Measurements from ENCODE around the gene TSPEAR. TPM values are rescaled to one million over a fixed set of nuclear protein-coding genes. Genes with fewer than 3 reads are reported as not detected.

The TSPEAR gene
- total and polyA plus RNA-seq, 9 of the 15 experiments (the other 6 are each of a cell fraction or from before 2014, with no cell fraction given), result not detected

DNA sequence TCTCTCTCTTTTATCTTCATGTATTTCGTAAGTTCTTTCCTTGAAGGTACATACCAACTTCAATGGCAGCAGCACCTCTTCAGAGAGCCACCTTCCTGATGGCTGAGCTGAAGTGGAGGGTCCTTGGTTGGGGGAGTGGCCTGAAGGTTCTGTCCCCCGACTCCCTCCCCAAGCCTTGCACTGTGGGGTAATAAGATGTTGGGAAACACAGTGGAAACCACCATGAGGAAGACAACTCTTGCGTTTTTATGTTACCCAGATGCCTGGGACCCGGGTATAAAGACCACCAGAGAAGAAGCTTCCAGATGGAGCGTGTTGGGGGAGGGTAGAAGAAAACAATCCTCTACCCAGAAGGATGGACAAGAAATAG is 52.8 kb downstream of the TSPEAR start:
- DNase-seq (ENCODE audit: extremely low read depth in 1 of 4, low spot score in 3 of 4) (no peak), ATAC-seq (no peak), FAIRE-seq (no peak)
- no peaks in the 10 kb centered on the region for H3K36me3 ChIP-seq (ENCODE audit: control insufficient read depth, insufficient read depth, low read length)
- 0% methylated on average over 5 of the region's 5 CpGs for WGBS (ENCODE audit: insufficient coverage, low coverage, missing lambda C conversion rate)
- no peaks in the 10 kb centered on the region for H3K9me3 ChIP-seq (replicated peaks; ENCODE audit: control insufficient read depth, insufficient read depth, low read depth, low read length)
- POLR2A ChIA-PET, result no interaction called here
- H3K27me3 ChIP-seq (ENCODE audit: control insufficient read depth in 2 of 2, insufficient read depth in 2 of 2, low read length in 2 of 2), result peaks cover 0 to 19% of the 10 kb centered on the region in 2 experiments; a peak in 3 of 5 replicates
- in situ Hi-C loops (cut with MboI), result no loop called here
- peaks cover 0 to 8% of the 10 kb centered on the region in 2 experiments; a peak in 1 of 5 replicates for H3K4me1 ChIP-seq (replicated peaks in 1 of 2; ENCODE audit: control insufficient read depth in 2 of 2, insufficient read depth in 2 of 2, low read length in 2 of 2)
- no peaks in the 10 kb centered on the region for H3K79me2 ChIP-seq (ENCODE audit: control insufficient read depth, insufficient read depth, low read length)
- no peak overlapping the region for H3K4me3 ChIP-seq
- no peak overlapping the region for H3K4me2 ChIP-seq (ENCODE audit: insufficient read depth, low read length)
- intact Hi-C loops (cut with micrococcal nuclease), result no loop called here
- H3K9ac ChIP-seq (ENCODE audit: insufficient read depth in 1 of 2, low read depth in 2 of 2, low read length in 2 of 2), result no peak overlapping the region
- CTCF ChIA-PET (ENCODE audit: low intra/inter-chr PET ratio), result no interaction called here
- H3K27ac ChIP-seq (ENCODE audit: extremely low read depth, low read depth, low read length), result no peak overlapping the region
- no peak overlapping the region for H2AFZ ChIP-seq (ENCODE audit: low read depth, low read length)
- H3K9me1 ChIP-seq (ENCODE audit: control insufficient read depth, insufficient read depth, low read length), result no peaks in the 10 kb centered on the region
- no TSS peak for BruUV-seq (replicated peaks)
- H4K20me1 ChIP-seq (replicated peaks; ENCODE audit: control insufficient read depth, insufficient read depth, low read length), result no peaks in the 10 kb centered on the region
- TF ChIP-seq SRSF7 (optimal IDR thresholded peaks at IDR 0.05; ENCODE audit: low read depth, low read length), result no peak
- no peak for TF ChIP-seq MCM5 (IDR thresholded peaks at IDR 0.05; ENCODE audit: low read depth)
- TF ChIP-seq PREB (CRISPR knock-in tag; IDR thresholded peaks at IDR 0.05), result no peak
- no peak for TF ChIP-seq RFX5 (IDR thresholded peaks at IDR 0.05; ENCODE audit: low read depth, low read length)
- TF ChIP-seq SAFB2 (IDR thresholded peaks at IDR 0.05; ENCODE audit: borderline replicate concordance, low read depth, low read length, severe bottlenecking), result no peak
- no peak for TF ChIP-seq ZNF175 (CRISPR knock-in tag; IDR thresholded peaks at IDR 0.05; ENCODE audit: low read depth)
- TF ChIP-seq KDM5B (IDR thresholded peaks at IDR 0.05; ENCODE audit: insufficient replicate concordance, low read depth, low read length), result no peak
- no peak for TF ChIP-seq RBM17 (IDR thresholded peaks at IDR 0.05; ENCODE audit: borderline replicate concordance, low read depth, low read length)
- TF ChIP-seq, protein P1, sequence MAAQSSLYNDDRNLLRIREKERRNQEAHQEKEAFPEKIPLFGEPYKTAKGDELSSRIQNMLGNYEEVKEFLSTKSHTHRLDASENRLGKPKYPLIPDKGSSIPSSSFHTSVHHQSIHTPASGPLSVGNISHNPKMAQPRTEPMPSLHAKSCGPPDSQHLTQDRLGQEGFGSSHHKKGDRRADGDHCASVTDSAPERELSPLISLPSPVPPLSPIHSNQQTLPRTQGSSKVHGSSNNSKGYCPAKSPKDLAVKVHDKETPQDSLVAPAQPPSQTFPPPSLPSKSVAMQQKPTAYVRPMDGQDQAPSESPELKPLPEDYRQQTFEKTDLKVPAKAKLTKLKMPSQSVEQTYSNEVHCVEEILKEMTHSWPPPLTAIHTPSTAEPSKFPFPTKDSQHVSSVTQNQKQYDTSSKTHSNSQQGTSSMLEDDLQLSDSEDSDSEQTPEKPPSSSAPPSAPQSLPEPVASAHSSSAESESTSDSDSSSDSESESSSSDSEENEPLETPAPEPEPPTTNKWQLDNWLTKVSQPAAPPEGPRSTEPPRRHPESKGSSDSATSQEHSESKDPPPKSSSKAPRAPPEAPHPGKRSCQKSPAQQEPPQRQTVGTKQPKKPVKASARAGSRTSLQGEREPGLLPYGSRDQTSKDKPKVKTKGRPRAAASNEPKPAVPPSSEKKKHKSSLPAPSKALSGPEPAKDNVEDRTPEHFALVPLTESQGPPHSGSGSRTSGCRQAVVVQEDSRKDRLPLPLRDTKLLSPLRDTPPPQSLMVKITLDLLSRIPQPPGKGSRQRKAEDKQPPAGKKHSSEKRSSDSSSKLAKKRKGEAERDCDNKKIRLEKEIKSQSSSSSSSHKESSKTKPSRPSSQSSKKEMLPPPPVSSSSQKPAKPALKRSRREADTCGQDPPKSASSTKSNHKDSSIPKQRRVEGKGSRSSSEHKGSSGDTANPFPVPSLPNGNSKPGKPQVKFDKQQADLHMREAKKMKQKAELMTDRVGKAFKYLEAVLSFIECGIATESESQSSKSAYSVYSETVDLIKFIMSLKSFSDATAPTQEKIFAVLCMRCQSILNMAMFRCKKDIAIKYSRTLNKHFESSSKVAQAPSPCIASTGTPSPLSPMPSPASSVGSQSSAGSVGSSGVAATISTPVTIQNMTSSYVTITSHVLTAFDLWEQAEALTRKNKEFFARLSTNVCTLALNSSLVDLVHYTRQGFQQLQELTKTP (IDR thresholded peaks at IDR 0.05; ENCODE audit: low read depth in 1 of 2, partially characterized antibody in 2 of 2), result no peak
- TF ChIP-seq, protein P2, sequence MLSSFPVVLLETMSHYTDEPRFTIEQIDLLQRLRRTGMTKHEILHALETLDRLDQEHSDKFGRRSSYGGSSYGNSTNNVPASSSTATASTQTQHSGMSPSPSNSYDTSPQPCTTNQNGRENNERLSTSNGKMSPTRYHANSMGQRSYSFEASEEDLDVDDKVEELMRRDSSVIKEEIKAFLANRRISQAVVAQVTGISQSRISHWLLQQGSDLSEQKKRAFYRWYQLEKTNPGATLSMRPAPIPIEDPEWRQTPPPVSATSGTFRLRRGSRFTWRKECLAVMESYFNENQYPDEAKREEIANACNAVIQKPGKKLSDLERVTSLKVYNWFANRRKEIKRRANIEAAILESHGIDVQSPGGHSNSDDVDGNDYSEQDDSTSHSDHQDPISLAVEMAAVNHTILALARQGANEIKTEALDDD (IDR thresholded peaks at IDR 0.05), result no peak
- TF ChIP-seq, protein P3, sequence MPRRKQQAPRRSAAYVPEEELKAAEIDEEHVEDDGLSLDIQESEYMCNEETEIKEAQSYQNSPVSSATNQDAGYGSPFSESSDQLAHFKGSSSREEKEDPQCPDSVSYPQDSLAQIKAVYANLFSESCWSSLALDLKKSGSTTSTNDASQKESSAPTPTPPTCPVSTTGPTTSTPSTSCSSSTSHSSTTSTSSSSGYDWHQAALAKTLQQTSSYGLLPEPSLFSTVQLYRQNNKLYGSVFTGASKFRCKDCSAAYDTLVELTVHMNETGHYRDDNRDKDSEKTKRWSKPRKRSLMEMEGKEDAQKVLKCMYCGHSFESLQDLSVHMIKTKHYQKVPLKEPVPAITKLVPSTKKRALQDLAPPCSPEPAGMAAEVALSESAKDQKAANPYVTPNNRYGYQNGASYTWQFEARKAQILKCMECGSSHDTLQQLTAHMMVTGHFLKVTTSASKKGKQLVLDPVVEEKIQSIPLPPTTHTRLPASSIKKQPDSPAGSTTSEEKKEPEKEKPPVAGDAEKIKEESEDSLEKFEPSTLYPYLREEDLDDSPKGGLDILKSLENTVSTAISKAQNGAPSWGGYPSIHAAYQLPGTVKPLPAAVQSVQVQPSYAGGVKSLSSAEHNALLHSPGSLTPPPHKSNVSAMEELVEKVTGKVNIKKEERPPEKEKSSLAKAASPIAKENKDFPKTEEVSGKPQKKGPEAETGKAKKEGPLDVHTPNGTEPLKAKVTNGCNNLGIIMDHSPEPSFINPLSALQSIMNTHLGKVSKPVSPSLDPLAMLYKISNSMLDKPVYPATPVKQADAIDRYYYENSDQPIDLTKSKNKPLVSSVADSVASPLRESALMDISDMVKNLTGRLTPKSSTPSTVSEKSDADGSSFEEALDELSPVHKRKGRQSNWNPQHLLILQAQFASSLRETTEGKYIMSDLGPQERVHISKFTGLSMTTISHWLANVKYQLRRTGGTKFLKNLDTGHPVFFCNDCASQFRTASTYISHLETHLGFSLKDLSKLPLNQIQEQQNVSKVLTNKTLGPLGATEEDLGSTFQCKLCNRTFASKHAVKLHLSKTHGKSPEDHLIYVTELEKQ (CRISPR knock-in tag; IDR thresholded peaks at IDR 0.05), result no peak
- no peak for TF ChIP-seq CREBBP (IDR thresholded peaks at IDR 0.05; ENCODE audit: low read depth, low read length)
- TF ChIP-seq BDP1 (IDR thresholded peaks at IDR 0.05; ENCODE audit: insufficient read depth, insufficient read length), result no peak
